HepG2 (cell line): ENCODE data around the gene STX10. TPM values are rescaled to one million over a fixed set of nuclear protein-coding genes. Genes with fewer than 3 reads are reported as not detected.

Source experiments
- ARNTL ChIP-seq: sonication (generic); formaldehyde crosslinking; IDR thresholded peaks from 2 replicates; pipeline ENCODE4 v1.4.0; 2020; ENCODE audit warnings: mild to moderate bottlenecking, missing genetic modification reagents
- GZF1 ChIP-seq: sonication (generic); formaldehyde crosslinking; IDR thresholded peaks from 2 replicates; pipeline ENCODE4 v1.5.1; 2020; ENCODE audit warnings: mild to moderate bottlenecking, missing genetic modification reagents
- IRF2 ChIP-seq: IDR thresholded peaks from 2 replicates; pipeline ENCODE4 v1.6.1; 2018; ENCODE audit warnings: missing genetic modification reagents, missing compliant biosample characterization
- JUNB ChIP-seq: sonication (generic); formaldehyde crosslinking; IDR thresholded peaks from 2 replicates; pipeline ENCODE4 v1.8.0; 2022; ENCODE audit warnings: missing genetic modification reagents, mild to moderate bottlenecking, borderline replicate concordance
- KDM6A ChIP-seq: IDR thresholded peaks from 2 replicates; pipeline ENCODE4 v1.6.1; 2016; ENCODE audit warnings: low read depth
- MTA1 ChIP-seq: sonication (generic); formaldehyde crosslinking; IDR thresholded peaks from 2 replicates; pipeline ENCODE4 v1.4.0; 2020; ENCODE audit warnings: missing genetic modification reagents, mild to moderate bottlenecking, borderline replicate concordance
- NFYC ChIP-seq: IDR thresholded peaks from 2 replicates; pipeline ENCODE4 v1.6.1; 2016; ENCODE audit warnings: missing genetic modification reagents, missing compliant biosample characterization
- RARG ChIP-seq: sonication (generic); formaldehyde crosslinking; IDR thresholded peaks from 2 replicates; pipeline ENCODE4 v1.4.0; 2020; ENCODE audit warnings: low read depth, mild to moderate bottlenecking, missing genetic modification reagents
- SALL2 ChIP-seq: sonication (generic); formaldehyde crosslinking; IDR thresholded peaks from 2 replicates; pipeline ENCODE4 v1.8.1; 2023; ENCODE audit warnings: mild to moderate bottlenecking, missing genetic modification reagents, inconsistent platforms
- SRSF4 ChIP-seq: fragments of 200-400 bp; formaldehyde crosslinking; IDR thresholded peaks from one replicate; pipeline ENCODE4 v1.6.1; 2018; ENCODE audit warnings: mild to moderate bottlenecking, low read depth, low read length, moderate library complexity; ENCODE audit not compliant: poor library complexity, severe bottlenecking
- TEAD3 ChIP-seq: optimal IDR thresholded peaks from 2 replicates; pipeline ENCODE3; 2016; ENCODE audit warnings: borderline replicate concordance
- YY1 ChIP-seq: IDR thresholded peaks from 2 replicates; pipeline ENCODE4 v1.6.1; 2011; ENCODE audit warnings: low read length, low read depth, moderate library complexity, mild to moderate bottlenecking; ENCODE audit not compliant: insufficient read depth, insufficient replicate concordance
- ZBTB33 ChIP-seq: sonication (generic); formaldehyde crosslinking; IDR thresholded peaks from 2 replicates; pipeline ENCODE4 v1.4.0; 2020; ENCODE audit warnings: missing genetic modification reagents
- ZNF512B ChIP-seq: sonication (generic); formaldehyde crosslinking; IDR thresholded peaks from 2 replicates; pipeline ENCODE4 v1.5.1; 2020; ENCODE audit warnings: missing genetic modification reagents, mild to moderate bottlenecking, borderline replicate concordance
- ZNF563 ChIP-seq: sonication (generic); formaldehyde crosslinking; IDR thresholded peaks from 2 replicates; pipeline ENCODE4 v1.8.0; 2022; ENCODE audit warnings: mild to moderate bottlenecking, moderate library complexity, missing genetic modification reagents
- ZNF615 ChIP-seq: sonication (generic); formaldehyde crosslinking; IDR thresholded peaks from 2 replicates; pipeline ENCODE4 v1.5.0; 2020; ENCODE audit warnings: mild to moderate bottlenecking, missing genetic modification reagents, borderline replicate concordance
- polyA plus RNA-seq, 8 experiments: library from polyadenylated mRNA; depleted of rRNA in 3 of 8; stranded (reverse) in 7 of 8; unstranded in 1 of 8; fragments of >200 nt; fragmentation: Illumina TruSeq in 4 of 8; extraction: Trizol in 4 of 8; gene quantifications; 2 replicates each; pipeline versions ENCODE4 v1.2.1 to v1.2.3, GENCODE V29; 2011 to 2016; ENCODE audit warnings: low read depth in 4 of 8, missing spikeins in 1 of 8, mixed read lengths in 1 of 8; ENCODE audit not compliant: insufficient read depth in 1 of 8
- total RNA-seq, 5 experiments: library from RNA; depleted of rRNA; stranded (reverse); fragments of >200 nt; fragmentation: Illumina TruSeq; extraction: Trizol; gene quantifications; 2 replicates each; pipeline ENCODE4 v1.2.3, GENCODE V29; 2016; ENCODE audit warnings: low read depth in 1 of 5
- TF ChIP-seq, protein P1 (sequence below): sonication (generic); formaldehyde crosslinking; IDR thresholded peaks from 2 replicates; pipeline ENCODE4 v1.4.0; 2020; ENCODE audit warnings: mild to moderate bottlenecking, missing genetic modification reagents

The STX10 gene
- total and polyA plus RNA-seq, 2 of the 13 experiments (the other 11 are each of a cell fraction or from before 2014, with no cell fraction given) = 47.9 to 66.4 TPM

GRCh38 chr19:13117772-13118423 lies 32.3 kb downstream of the STX10 start, which contains the start of gene NACC1 (continued):
- no peak for TF ChIP-seq NFYC (CRISPR knock-in tag)
- TF ChIP-seq ZNF615 (CRISPR knock-in tag) = no peak
- no peak for TF ChIP-seq SRSF4
- no peak for TF ChIP-seq MTA1 (CRISPR knock-in tag)
- no peak for TF ChIP-seq GZF1 (CRISPR knock-in tag)
- no peak for TF ChIP-seq ZBTB33
- TF ChIP-seq KDM6A (CRISPR knock-in tag) = no peak
- TF ChIP-seq ZNF512B (CRISPR knock-in tag) = no peak
- TF ChIP-seq ZNF563 (CRISPR knock-in tag) = no peak
- peak; percentile 50 for TF ChIP-seq SALL2 (CRISPR knock-in tag)
- TF ChIP-seq, protein P1, sequence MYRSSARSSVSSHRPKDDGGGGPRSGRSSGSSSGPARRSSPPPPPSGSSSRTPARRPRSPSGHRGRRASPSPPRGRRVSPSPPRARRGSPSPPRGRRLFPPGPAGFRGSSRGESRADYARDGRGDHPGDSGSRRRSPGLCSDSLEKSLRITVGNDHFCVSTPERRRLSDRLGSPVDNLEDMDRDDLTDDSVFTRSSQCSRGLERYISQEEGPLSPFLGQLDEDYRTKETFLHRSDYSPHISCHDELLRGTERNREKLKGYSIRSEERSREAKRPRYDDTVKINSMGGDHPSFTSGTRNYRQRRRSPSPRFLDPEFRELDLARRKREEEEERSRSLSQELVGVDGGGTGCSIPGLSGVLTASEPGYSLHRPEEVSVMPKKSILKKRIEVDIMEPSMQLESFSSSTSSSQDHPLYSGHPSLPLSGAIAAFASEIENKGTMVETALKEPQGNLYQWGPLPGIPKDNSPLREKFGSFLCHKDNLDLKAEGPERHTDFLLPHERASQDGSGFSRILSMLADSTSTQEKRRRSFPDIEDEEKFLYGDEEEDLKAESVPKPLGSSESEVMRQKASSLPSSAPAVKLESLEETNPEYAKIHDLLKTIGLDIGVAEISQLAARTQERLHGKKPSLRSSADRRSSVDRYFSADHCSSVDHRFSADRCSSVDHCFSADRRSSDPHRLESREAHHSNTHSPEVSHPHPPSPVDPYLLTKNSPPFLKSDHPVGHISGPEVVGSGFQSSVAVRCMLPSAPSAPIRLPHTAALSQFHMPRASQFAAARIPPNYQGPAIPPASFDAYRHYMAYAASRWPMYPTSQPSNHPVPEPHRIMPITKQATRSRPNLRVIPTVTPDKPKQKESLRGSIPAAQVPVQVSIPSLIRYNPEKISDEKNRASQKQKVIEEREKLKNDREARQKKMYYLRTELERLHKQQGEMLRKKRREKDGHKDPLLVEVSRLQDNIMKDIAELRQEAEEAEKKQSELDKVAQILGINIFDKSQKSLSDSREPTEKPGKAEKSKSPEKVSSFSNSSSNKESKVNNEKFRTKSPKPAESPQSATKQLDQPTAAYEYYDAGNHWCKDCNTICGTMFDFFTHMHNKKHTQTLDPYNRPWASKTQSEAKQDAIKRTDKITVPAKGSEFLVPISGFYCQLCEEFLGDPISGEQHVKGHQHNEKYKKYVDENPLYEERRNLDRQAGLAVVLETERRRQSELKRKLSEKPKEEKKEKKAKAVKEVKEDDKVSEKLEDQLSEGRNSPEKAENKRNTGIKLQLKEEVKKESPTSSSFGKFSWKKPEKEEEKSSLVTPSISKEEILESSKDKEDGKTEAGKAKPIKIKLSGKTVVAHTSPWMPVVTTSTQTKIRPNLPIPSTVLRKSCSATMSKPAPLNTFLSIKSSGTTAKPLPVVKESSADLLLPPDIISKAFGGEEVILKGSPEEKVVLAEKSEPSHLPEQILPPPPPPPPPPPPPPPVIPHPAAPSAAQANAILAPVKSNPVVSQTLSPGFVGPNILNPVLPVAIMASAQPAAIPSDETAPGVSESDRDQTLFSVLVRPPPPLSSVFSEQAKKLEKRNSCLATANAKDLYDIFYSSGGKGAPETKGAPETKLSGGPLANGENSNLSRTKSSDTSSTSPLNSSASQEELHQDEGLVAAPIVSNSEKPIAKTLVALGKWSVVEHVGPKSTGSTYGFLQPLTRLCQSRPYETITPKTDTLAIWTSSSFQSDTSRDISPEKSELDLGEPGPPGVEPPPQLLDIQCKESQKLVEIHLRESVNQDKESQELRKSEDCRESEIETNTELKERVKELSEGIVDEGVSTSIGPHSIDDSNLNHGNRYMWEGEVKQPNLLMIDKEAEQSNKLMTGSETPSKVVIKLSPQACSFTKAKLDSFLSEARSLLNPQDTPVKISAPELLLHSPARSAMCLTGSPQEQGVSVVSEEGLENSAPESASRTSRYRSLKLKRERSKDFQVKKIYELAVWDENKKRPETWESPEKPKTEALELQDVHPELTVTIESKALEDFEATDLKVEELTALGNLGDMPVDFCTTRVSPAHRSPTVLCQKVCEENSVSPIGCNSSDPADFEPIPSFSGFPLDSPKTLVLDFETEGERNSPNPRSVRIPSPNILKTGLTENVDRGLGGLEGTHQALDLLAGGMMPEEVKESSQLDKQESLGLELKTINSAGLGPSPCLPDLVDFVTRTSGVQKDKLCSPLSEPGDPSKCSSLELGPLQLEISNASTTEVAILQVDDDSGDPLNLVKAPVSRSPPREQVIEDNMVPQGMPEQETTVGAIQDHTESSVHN (CRISPR knock-in tag) = no peak
- TF ChIP-seq YY1 = peak; percentile 94
- peak; percentile 31 for TF ChIP-seq TEAD3 (CRISPR knock-in tag)
- TF ChIP-seq ARNTL (CRISPR knock-in tag) = no peak
- TF ChIP-seq RARG (CRISPR knock-in tag) = no peak
- no peak for TF ChIP-seq JUNB (CRISPR knock-in tag)
- peak; percentile 51; the same call in 1 of the 2 replicates for TF ChIP-seq IRF2 (CRISPR knock-in tag)
